Measurements from ENCODE around the gene REV3L.

DNA sequence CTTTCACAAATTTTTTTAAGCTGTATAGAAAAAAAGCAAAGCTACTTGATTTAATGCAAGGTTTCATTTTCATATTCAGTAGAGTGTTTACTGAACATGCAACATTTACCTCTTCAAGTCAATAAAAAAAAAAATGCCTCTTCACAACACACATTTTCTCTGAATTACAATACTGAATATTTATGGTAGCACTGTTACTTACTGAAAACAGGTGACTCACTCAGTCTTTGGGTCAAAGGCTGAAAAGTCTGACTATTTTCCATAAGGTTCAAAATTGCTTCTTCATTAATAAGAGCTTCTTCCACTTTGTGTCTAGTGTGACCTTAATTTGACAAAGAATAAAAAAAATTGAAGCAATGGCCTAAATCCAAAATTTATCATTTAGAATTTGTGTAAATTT, 101.9 kb downstream of the REV3L start:
- TF ChIP-seq CTCF (IDR thresholded peaks at IDR 0.05) = no peak
- no peak for TF ChIP-seq POLR2A (IDR thresholded peaks at IDR 0.05)
- TF ChIP-seq EP300 (IDR thresholded peaks at IDR 0.05) = no peak
